Neural cell (in vitro differentiated cells): ENCODE measurements around the gene BIN2.

ENCODE experiments used
- CTCF ChIP-seq: fragments of 450-650 bp; IDR thresholded peaks from 2 replicates; pipeline ENCODE4 v1.5.1; 2014; ENCODE audit warnings: antibody characterized with exemption, mild to moderate bottlenecking, moderate library complexity; ENCODE audit not compliant: poor library complexity, severe bottlenecking
- POLR2AphosphoS5 ChIP-seq: IDR thresholded peaks from 2 replicates; pipeline ENCODE4 v1.6.1; 2012

- TF ChIP-seq CTCF: no peak
- TF ChIP-seq POLR2AphosphoS5: no peak
These were observed 79.7 kb downstream of the BIN2 start for GRCh38 chr12:51244269-51244668.
